Smooth muscle cell (in vitro differentiated cells): Measurements from ENCODE around the gene SEMA4C. TPM values are rescaled to one million over a fixed set of nuclear protein-coding genes. Genes with fewer than 3 reads are reported as not detected.
A peak's percentile ranks its signal among the peaks of the same experiment; 100 is the strongest.

Source experiments
- DNase-seq: peaks from one replicate; lab custom pipeline; 2025; ENCODE audit not compliant: unreplicated experiment; lab: John Stamatoyannopoulos, UW
- H2AFZ ChIP-seq: fragments of 200-600 bp; sonication (generic); 2 replicates; pipeline ENCODE4 v1.6.0; 2016; ENCODE audit warnings: antibody characterized with exemption, low read depth, mild to moderate bottlenecking
- H3F3A ChIP-seq: fragments of 200-600 bp; sonication (generic); 2 replicates; pipeline ENCODE4 v1.6.0; 2017; ENCODE audit warnings: antibody characterized with exemption, low read depth
- H3K27ac ChIP-seq: fragments of 200-600 bp; sonication (generic); 2 replicates; pipeline ENCODE4 v1.5.1; 2016; ENCODE audit warnings: low read depth, mild to moderate bottlenecking
- H3K27me3 ChIP-seq: fragments of 200-600 bp; sonication (generic); 2 replicates; pipeline ENCODE4 v1.6.1; 2016; ENCODE audit warnings: low read depth, mild to moderate bottlenecking
- H3K36me3 ChIP-seq: fragments of 200-600 bp; sonication (generic); 2 replicates; pipeline ENCODE4 v1.5.1; 2016; ENCODE audit warnings: low read depth
- H3K4me1 ChIP-seq: fragments of 200-600 bp; sonication (generic); 2 replicates; pipeline ENCODE4 v1.5.1; 2016; ENCODE audit warnings: low read depth
- H3K4me2 ChIP-seq: fragments of 200-600 bp; sonication (generic); 2 replicates; pipeline ENCODE4 v1.6.0; 2016; ENCODE audit warnings: mild to moderate bottlenecking
- H3K4me3 ChIP-seq: fragments of 200-600 bp; sonication (generic); 2 replicates; pipeline ENCODE4 v1.5.1; 2016; ENCODE audit warnings: mild to moderate bottlenecking
- H3K79me2 ChIP-seq: fragments of 200-600 bp; sonication (generic); 2 replicates; pipeline ENCODE4 v1.6.0; 2016; ENCODE audit warnings: low read depth, mild to moderate bottlenecking
- H3K9ac ChIP-seq: fragments of 200-600 bp; sonication (generic); 2 replicates; pipeline ENCODE4 v1.6.0; 2016; ENCODE audit warnings: low read depth
- H3K9me3 ChIP-seq: fragments of 200-600 bp; sonication (generic); replicated peaks from 2 replicates; pipeline ENCODE4 v1.5.1; 2016; ENCODE audit warnings: low read depth
- H4K20me1 ChIP-seq: fragments of 200-600 bp; sonication (generic); 2 replicates; pipeline ENCODE4 v1.6.0; 2016; ENCODE audit warnings: low read depth
- CTCF ChIP-seq: fragments of 200-600 bp; sonication (generic); IDR thresholded peaks from 2 replicates; pipeline ENCODE4 v1.5.1; 2017; ENCODE audit warnings: borderline replicate concordance, mild to moderate bottlenecking, antibody characterized with exemption; ENCODE audit not compliant: insufficient read depth, poor library complexity, severe bottlenecking
- WGBS: methylation state at CpG from one replicate; pipeline ENCODE4 v1.1.7; 2016; ENCODE audit warnings: low lambda C conversion rate; 5-methylcytosine and 5-hydroxymethylcytosine counted together
- polyA plus RNA-seq: library from polyadenylated mRNA; unstranded; fragments of >200 nt; fragmentation: Nextera tagmentation; extraction: Ambion mirVana; gene quantifications from 2 replicates; pipeline ENCODE4 v1.2.1, GENCODE V29; 2016
- total RNA-seq: library from RNA; depleted of rRNA; stranded (reverse); fragments of >200 nt; gene quantifications from 2 replicates; pipeline ENCODE4 v1.2.3, GENCODE V29; 2014

The SEMA4C gene
- total and polyA plus RNA-seq, 2 experiments from 2014 or later = 40.7 to 41.0 TPM

DNA sequence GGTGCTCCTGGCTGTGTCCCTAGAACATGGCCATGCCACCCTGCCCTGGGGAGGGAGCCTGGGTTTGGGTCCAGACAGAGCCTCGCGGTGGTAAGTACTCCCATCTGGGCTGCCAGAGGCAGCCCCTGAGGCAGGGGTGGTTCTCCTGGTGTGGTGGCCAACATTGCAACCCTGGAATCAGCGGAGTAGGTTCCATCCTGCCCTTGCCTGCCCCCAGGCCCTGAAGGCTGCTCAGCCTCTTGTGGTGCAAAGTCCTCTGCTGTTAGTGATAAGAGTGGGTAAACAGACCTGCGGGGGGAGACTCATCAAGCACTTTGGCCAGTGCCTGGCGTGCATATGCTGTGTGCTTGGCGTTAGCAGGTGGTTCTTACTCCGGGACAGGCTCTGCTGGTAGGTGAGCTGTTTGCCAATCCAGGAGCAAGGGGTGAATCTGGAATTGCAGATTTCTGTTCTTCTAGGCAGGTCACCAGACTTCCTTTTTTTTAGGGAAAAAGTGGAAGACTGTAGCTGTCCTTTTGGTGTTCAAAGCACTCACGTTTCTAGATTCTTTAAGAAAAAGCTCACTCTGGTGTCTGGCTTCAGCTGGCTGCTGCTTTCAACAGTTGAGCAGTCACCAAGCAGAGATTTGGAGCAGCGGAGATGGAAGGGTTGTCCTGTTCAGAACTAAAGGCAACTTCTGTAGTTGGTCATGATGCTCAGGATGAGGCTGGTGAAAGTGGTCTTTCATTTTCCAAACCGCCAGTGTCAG lies 50.6 kb downstream of the SEMA4C start:
- WGBS = 77% methylated on average over 10 of the region's 10 CpGs
- TF ChIP-seq CTCF = no peak
- Histone ChIP-seq H3K36me3 (no peaks in the 10 kb centered on the region), H3K4me1 (peaks cover 17% of the 10 kb centered on the region), H3K9ac (no peak overlapping the region), H2AFZ (no peak overlapping the region), H3K27ac (no peak overlapping the region), H3K27me3 (peaks cover 3% of the 10 kb centered on the region), H3F3A (peaks cover 4% of the 10 kb centered on the region), H3K9me3 (no peaks in the 10 kb centered on the region), H3K4me3 (no peak overlapping the region), H3K4me2 (no peak overlapping the region), H4K20me1 (peaks cover 25% of the 10 kb centered on the region), H3K79me2 (no peaks in the 10 kb centered on the region)
- no peak for DNase-seq

GRCh38 chr2:96817882-96818281 lies 52.0 kb downstream of the SEMA4C start:
- H3K4me1 ChIP-seq = peaks cover 17% of the 10 kb centered on the region
- H3K27ac ChIP-seq = no peak overlapping the region
- H4K20me1 ChIP-seq = peaks cover 25% of the 10 kb centered on the region
- TF ChIP-seq CTCF = no peak
- no peaks in the 10 kb centered on the region for H3K79me2 ChIP-seq
- peaks cover 3% of the 10 kb centered on the region for H3K27me3 ChIP-seq
- H3K9me3 ChIP-seq = no peaks in the 10 kb centered on the region
- DNase-seq = no peak
- peak overlapping the region; percentile 95 for H3K4me2 ChIP-seq
- H3F3A ChIP-seq = peaks cover 4% of the 10 kb centered on the region
- H2AFZ ChIP-seq = no peak overlapping the region
- 81% methylated on average over 8 of the region's 8 CpGs for WGBS
- no peak overlapping the region for H3K9ac ChIP-seq
- H3K4me3 ChIP-seq = peak overlapping the region; percentile 75
- H3K36me3 ChIP-seq = no peaks in the 10 kb centered on the region

DNA sequence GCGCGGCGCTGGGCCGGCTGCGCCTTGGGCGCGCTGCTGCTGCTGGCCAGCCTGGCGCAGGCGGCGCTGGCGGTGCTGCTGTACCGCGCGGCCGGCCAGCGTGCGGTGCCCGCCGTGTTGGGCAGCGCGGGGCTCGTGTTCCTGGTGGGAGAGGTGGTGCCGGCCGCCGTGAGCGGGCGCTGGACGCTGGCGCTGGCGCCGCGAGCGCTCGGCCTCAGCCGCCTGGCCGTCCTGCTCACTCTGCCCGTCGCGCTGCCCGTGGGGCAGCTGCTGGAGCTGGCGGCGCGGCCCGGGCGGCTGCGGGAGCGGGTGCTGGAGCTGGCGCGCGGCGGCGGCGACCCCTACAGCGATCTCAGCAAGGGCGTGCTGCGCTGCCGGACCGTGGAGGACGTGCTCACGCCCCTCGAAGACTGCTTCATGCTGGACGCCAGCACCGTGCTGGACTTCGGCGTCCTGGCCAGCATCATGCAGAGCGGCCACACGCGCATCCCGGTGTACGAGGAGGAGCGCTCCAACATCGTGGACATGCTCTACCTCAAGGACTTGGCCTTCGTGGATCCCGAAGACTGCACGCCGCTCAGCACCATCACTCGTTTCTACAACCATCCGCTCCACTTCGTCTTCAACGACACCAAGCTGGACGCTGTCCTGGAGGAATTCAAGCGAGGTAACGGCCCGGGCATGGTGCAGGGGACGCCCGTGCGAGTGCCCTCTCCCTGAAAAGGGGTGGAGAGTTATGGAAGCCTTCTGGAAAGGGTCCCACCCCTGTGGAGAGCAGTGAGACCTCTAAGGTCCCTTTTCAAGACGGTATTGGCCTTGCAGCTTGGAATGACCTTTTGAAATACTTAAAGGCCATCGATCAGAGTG lies 52.8 kb downstream of the SEMA4C start:
- Histone ChIP-seq H3K9me3 (no peaks in the 10 kb centered on the region), H3K4me1 (peaks cover 17% of the 10 kb centered on the region), H3K36me3 (no peaks in the 10 kb centered on the region), H3K79me2 (no peaks in the 10 kb centered on the region), H3K27me3 (peaks cover 3% of the 10 kb centered on the region), H3K9ac (no peak overlapping the region), H3K4me3 (peak overlapping the region; percentile 75), H3F3A (peaks cover 4% of the 10 kb centered on the region), H3K4me2 (peak overlapping the region; percentile 95), H2AFZ (no peak overlapping the region), H3K27ac (no peak overlapping the region), H4K20me1 (peaks cover 25% of the 10 kb centered on the region)
- no peak for DNase-seq
- WGBS = 4% methylated on average over 83 of the region's 89 CpGs
- no peak for TF ChIP-seq CTCF
